K562 (cell line): ENCODE data around the gene SIGLEC15. TPM values are rescaled to one million over a fixed set of nuclear protein-coding genes. Genes with fewer than 3 reads are reported as not detected.

Experiments used
- ATAC-seq: fragments of 200-7000 bp; cut with Tn5 transposase; 3 replicates; pipeline ENCODE4 v1.9.1; 2020; ENCODE audit warnings: moderate library complexity
- BruUV-seq: library from RNA; stranded (reverse); fragments of 400-500 nt; replicated peaks from 2 replicates; lab custom pipeline; 2021; lab: Mats Ljungman, UMichigan
- CTCF ChIA-PET: fragments of 300-600 bp; formaldehyde crosslinking; extraction: SDS; loops from one replicate; lab custom pipeline; 2021; ENCODE audit warnings: low intra/inter-chr PET ratio; lab: Yijun Ruan, JAX
- POLR2A ChIA-PET: fragments of 300-600, 350-650 bp; sonication (Branson Sonifier 250); formaldehyde crosslinking; extraction: SDS; loops from one replicate; lab custom pipeline; 2021; ENCODE audit warnings: antibody characterized with exemption, inconsistent platforms; lab: Yijun Ruan, JAX
- DNase-seq, 4 experiments: peaks; one replicate each; pipeline versions ENCODE4 v3.0.0 to v3.0.0-alpha.2; 2011 to 2018; ENCODE audit warnings: low spot score in 3 of 4, mixed read lengths in 3 of 4; ENCODE audit errors: extremely low read depth in 1 of 4
- FAIRE-seq: peaks from 2 replicates; lab custom pipeline; 2011; peaks lifted over from hg19 to GRCh38; lab: Jason Lieb, UNC
- H2AFZ ChIP-seq: 2 replicates; pipeline ENCODE4 v1.6.0; 2011; ENCODE audit warnings: low read depth, low read length, control low read depth, inconsistent platforms
- H3K27ac ChIP-seq: fragments of 200-600 bp; 3 replicates; pipeline ENCODE4 v1.8.0; 2011; ENCODE audit warnings: low read depth, mild to moderate bottlenecking, control low read depth, inconsistent platforms, low read length, moderate library complexity, mixed read lengths; ENCODE audit errors: extremely low read depth
- H3K27me3 ChIP-seq, 2 experiments: fragments of 300-600 bp in 1 of 2; 2 replicates in 1 of 2; 3 replicates in 1 of 2; pipeline versions ENCODE4 v1.6.0 to v1.8.0; 2011; ENCODE audit warnings: inconsistent platforms in 2 of 2, low read length in 2 of 2, mild to moderate bottlenecking in 1 of 2, mixed read lengths in 1 of 2, moderate library complexity in 1 of 2; ENCODE audit not compliant: control insufficient read depth in 2 of 2, insufficient read depth in 2 of 2
- H3K36me3 ChIP-seq: fragments of 300-600 bp; 3 replicates; pipeline ENCODE4 v1.8.0; 2011; ENCODE audit warnings: mild to moderate bottlenecking, low read length, inconsistent platforms; ENCODE audit not compliant: control insufficient read depth, insufficient read depth
- H3K4me1 ChIP-seq, 2 experiments: fragments of 200-600 bp in 1 of 2; replicated peaks in 1 of 2; 2 replicates in 1 of 2; 3 replicates in 1 of 2; pipeline versions ENCODE4 v1.5.1 to v1.8.0; 2011; ENCODE audit warnings: inconsistent platforms in 2 of 2, low read length in 2 of 2, mild to moderate bottlenecking in 1 of 2, mixed read lengths in 1 of 2, moderate library complexity in 1 of 2; ENCODE audit not compliant: control insufficient read depth in 2 of 2, insufficient read depth in 2 of 2
- H3K4me2 ChIP-seq: 2 replicates; pipeline ENCODE4 v1.6.1; 2011; ENCODE audit warnings: low read length, control low read depth, inconsistent platforms, mixed read lengths; ENCODE audit not compliant: insufficient read depth
- H3K4me3 ChIP-seq: fragments of 200-600 bp; sonication (generic), shearing (Covaris generic); 2 replicates; pipeline ENCODE4 v1.5.1; 2016; ENCODE audit warnings: control low read depth, inconsistent platforms
- H3K79me2 ChIP-seq: fragments of 200-600 bp; 3 replicates; pipeline ENCODE4 v1.8.0; 2011; ENCODE audit warnings: low read length, inconsistent platforms; ENCODE audit not compliant: control insufficient read depth, insufficient read depth
- H3K9ac ChIP-seq, 2 experiments: 2 replicates each; pipeline versions ENCODE4 v1.6.0 to v1.6.1; 2011; ENCODE audit warnings: low read depth in 2 of 2, low read length in 2 of 2, control low read depth in 1 of 2, inconsistent platforms in 1 of 2, mild to moderate bottlenecking in 1 of 2, mixed read lengths in 1 of 2; ENCODE audit not compliant: insufficient read depth in 1 of 2
- H3K9me1 ChIP-seq: one replicate; pipeline ENCODE4 v1.6.0; 2011; ENCODE audit warnings: inconsistent platforms, mild to moderate bottlenecking, low read length, moderate library complexity; ENCODE audit not compliant: control insufficient read depth, insufficient read depth
- H3K9me3 ChIP-seq: replicated peaks from 2 replicates; pipeline ENCODE4 v1.5.1; 2011; ENCODE audit warnings: low read depth, low read length, inconsistent platforms; ENCODE audit not compliant: control insufficient read depth, insufficient read depth
- H4K20me1 ChIP-seq: replicated peaks from 2 replicates; pipeline ENCODE4 v1.6.1; 2011; ENCODE audit warnings: low read length, inconsistent platforms, mixed read lengths; ENCODE audit not compliant: control insufficient read depth, insufficient read depth
- ATF3 ChIP-seq, 2 experiments: fragments of 450-650 bp in 1 of 2; sonication (generic) in 1 of 2; formaldehyde crosslinking in 1 of 2; IDR thresholded peaks in 1 of 2; conservative IDR thresholded peaks in 1 of 2; 2 replicates each; pipeline versions ENCODE4 v1.6.1 to v1.8.1; 2016 to 2023; ENCODE audit warnings: mild to moderate bottlenecking in 2 of 2, moderate library complexity in 2 of 2, inconsistent platforms in 1 of 2, missing genetic modification reagents in 1 of 2
- ELF4 ChIP-seq: fragments of 450-650 bp; formaldehyde crosslinking; IDR thresholded peaks from 2 replicates; pipeline ENCODE4 v1.4.0; 2022; ENCODE audit warnings: missing genetic modification characterization
- FOXP1 ChIP-seq: sonication (generic); formaldehyde crosslinking; IDR thresholded peaks from 2 replicates; pipeline ENCODE4 v1.8.0; 2022; ENCODE audit warnings: mild to moderate bottlenecking, missing genetic modification reagents
- FOXP4 ChIP-seq: sonication (generic); formaldehyde crosslinking; IDR thresholded peaks from 2 replicates; pipeline ENCODE4 v1.8.0; 2022; ENCODE audit warnings: mild to moderate bottlenecking, missing genetic modification reagents, borderline replicate concordance
- JUN ChIP-seq, 2 experiments: sonication (generic) in 1 of 2; formaldehyde crosslinking in 1 of 2; IDR thresholded peaks; 2 replicates each; pipeline versions ENCODE4 v1.6.1 to v1.8.0; 2012 to 2022; ENCODE audit warnings: borderline replicate concordance in 2 of 2, mild to moderate bottlenecking in 2 of 2, improper control_type of control experiment in 1 of 2, low read depth in 1 of 2, low read length in 1 of 2, missing genetic modification reagents in 1 of 2
- MXD1 ChIP-seq: fragments of 250-450 bp; sonication (Bioruptor Pico); IDR thresholded peaks from 2 replicates; pipeline ENCODE4 v1.8.0; 2021; ENCODE audit warnings: borderline replicate concordance, mild to moderate bottlenecking, moderate library complexity; ENCODE audit not compliant: poor library complexity, severe bottlenecking
- NEUROD1 ChIP-seq: fragments of 150-350 bp; IDR thresholded peaks from 2 replicates; pipeline ENCODE4 v1.6.1; 2014; ENCODE audit warnings: borderline replicate concordance, low read length, low read depth; ENCODE audit not compliant: partially characterized antibody
- SOX6 ChIP-seq: fragments of 450-650 bp; IDR thresholded peaks from 2 replicates; pipeline ENCODE4 v1.6.1; 2014; ENCODE audit warnings: mild to moderate bottlenecking
- ZFP30 ChIP-seq: fragments of 250-450 bp; sonication (Bioruptor Pico); IDR thresholded peaks from 2 replicates; pipeline ENCODE4 v1.8.0; 2022; ENCODE audit warnings: moderate library complexity, mild to moderate bottlenecking, inconsistent platforms, borderline replicate concordance
- ZNF124 ChIP-seq: sonication (generic); formaldehyde crosslinking; IDR thresholded peaks from 2 replicates; pipeline ENCODE4 v1.8.1; 2022; ENCODE audit warnings: missing genetic modification reagents
- ZNF561 ChIP-seq: fragments of 450-650 bp; formaldehyde crosslinking; conservative IDR thresholded peaks from 2 replicates; pipeline ENCODE4 v1.4.0; 2020; ENCODE audit warnings: mild to moderate bottlenecking, moderate library complexity
- ZNF699 ChIP-seq: fragments of 250-450 bp; sonication (Bioruptor Pico); IDR thresholded peaks from 2 replicates; pipeline ENCODE4 v1.8.0; 2021; ENCODE audit warnings: mild to moderate bottlenecking, moderate library complexity; ENCODE audit not compliant: insufficient replicate concordance
- ZNF707 ChIP-seq: fragments of 250-450 bp; sonication (Bioruptor Pico); conservative IDR thresholded peaks from 2 replicates; pipeline ENCODE4 v1.8.0; 2022; ENCODE audit warnings: inconsistent platforms, mild to moderate bottlenecking, moderate library complexity
- ZSCAN32 ChIP-seq: fragments of 450-650 bp; formaldehyde crosslinking; IDR thresholded peaks from 2 replicates; pipeline ENCODE4 v1.4.0; 2020; ENCODE audit warnings: mild to moderate bottlenecking, moderate library complexity
- WGBS: fragments of 100-300 bp; shearing (Covaris generic); methylation state at CpG from one replicate; pipeline ENCODE4 v1.1.6; 2016; ENCODE audit warnings: low coverage, mixed read lengths; ENCODE audit not compliant: insufficient coverage; ENCODE audit errors: missing lambda C conversion rate; 5-methylcytosine and 5-hydroxymethylcytosine counted together
- in situ Hi-C: fragments of 300-500 bp; cut with MboI; formaldehyde crosslinking; loops from 4 replicates; pipeline ENCODE4 v1.15.0; 2018; ENCODE audit warnings: inconsistent platforms, mixed read lengths
- intact Hi-C: fragments of 100-400 bp; cut with micrococcal nuclease; formaldehyde crosslinking; loops from 2 replicates; pipeline ENCODE4 v1.14.2; 2022
- polyA plus RNA-seq, 8 experiments: library from polyadenylated mRNA; depleted of rRNA in 4 of 8; stranded (reverse) in 5 of 8; unstranded in 3 of 8; fragments of >200 nt; fragmentation: Nextera tagmentation in 2 of 8; fragmentation: Illumina TruSeq in 1 of 8; extraction: Ambion mirVana in 2 of 8; extraction: Trizol in 1 of 8; gene quantifications; 2 replicates each; pipeline versions ENCODE4 v1.2.1 to v1.2.3, GENCODE V29; 2011 to 2014; ENCODE audit warnings: inconsistent platforms in 1 of 8, missing spikeins in 1 of 8
- total RNA-seq, 7 experiments: library from RNA; depleted of rRNA in 6 of 7; stranded (reverse); fragments of >200 nt in 6 of 7; fragmentation: Illumina TruSeq in 2 of 7; extraction: Trizol in 2 of 7; gene quantifications; 2 replicates each; pipeline versions ENCODE4 v1.2.1 to v1.2.3, GENCODE V29; 2011 to 2021; ENCODE audit warnings: low replicate concordance in 1 of 7
- TF ChIP-seq, protein P1 (sequence below): fragments of 250-450 bp; sonication (Bioruptor Pico); IDR thresholded peaks from 2 replicates; pipeline ENCODE4 v1.8.0; 2022; ENCODE audit warnings: inconsistent platforms, mild to moderate bottlenecking, moderate library complexity, borderline replicate concordance
- TF ChIP-seq, protein P2 (sequence below): IDR thresholded peaks from 2 replicates; pipeline ENCODE4 v1.6.1; 2014; ENCODE audit warnings: antibody characterized with exemption

The SIGLEC15 gene
- total and polyA plus RNA-seq, 9 of the 15 experiments (the other 6 are each of a cell fraction or from before 2014, with no cell fraction given) = not detected

DNA sequence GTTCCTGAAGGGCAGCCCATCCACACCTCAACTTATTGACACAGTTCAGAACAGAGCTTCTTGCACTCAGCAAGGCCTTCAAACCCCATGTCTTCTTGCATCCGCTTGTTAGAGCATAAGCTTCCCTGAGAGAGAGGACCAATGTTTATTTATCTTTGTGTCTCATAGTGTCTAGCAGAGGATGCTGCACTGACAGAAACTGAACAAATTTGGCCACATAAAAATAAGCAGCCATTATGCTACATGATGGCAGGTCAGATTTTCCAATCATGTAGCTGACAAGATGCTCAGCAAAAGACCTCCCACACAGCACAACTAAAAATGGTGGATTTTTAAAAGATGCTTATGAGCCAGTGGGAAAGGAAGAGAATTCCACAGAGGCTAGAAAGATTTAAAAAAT is 38.1 kb upstream of the SIGLEC15 start:
- no TSS peak for BruUV-seq
- DNase-seq (no peak), FAIRE-seq (no peak), ATAC-seq (no peak)
- no peak overlapping the region for H3K4me2 ChIP-seq
- H3K27me3 ChIP-seq = no peaks in the 10 kb centered on the region
- H3K79me2 ChIP-seq = no peaks in the 10 kb centered on the region
- no peaks in the 10 kb centered on the region for H3K4me1 ChIP-seq
- intact Hi-C loops = no loop called here
- H4K20me1 ChIP-seq = no peaks in the 10 kb centered on the region
- no peaks in the 10 kb centered on the region for H3K36me3 ChIP-seq
- H3K4me3 ChIP-seq = no peak overlapping the region
- H2AFZ ChIP-seq = no peak overlapping the region
- no peak overlapping the region for H3K9ac ChIP-seq
- POLR2A ChIA-PET = no interaction called here
- H3K27ac ChIP-seq = no peak overlapping the region
- 29% methylated on average over 1 of the region's 1 CpG for WGBS
- CTCF ChIA-PET = no interaction called here
- no peaks in the 10 kb centered on the region for H3K9me1 ChIP-seq
- no peaks in the 10 kb centered on the region for H3K9me3 ChIP-seq
- in situ Hi-C loops = no loop called here
- TF ChIP-seq ELF4 (CRISPR knock-in tag) = no peak
- TF ChIP-seq ZNF699 = no peak
- TF ChIP-seq NEUROD1 = no peak
- TF ChIP-seq ZNF124 (CRISPR knock-in tag) = no peak
- TF ChIP-seq FOXP4 (CRISPR knock-in tag) = no peak
- no peak for TF ChIP-seq ZFP30 (CRISPR knock-in tag)
- no peak for TF ChIP-seq JUN (IDR thresholded peaks at IDR 0.05; ENCODE audit: borderline replicate concordance, low read depth, low read length)
- TF ChIP-seq JUN (CRISPR knock-in tag; IDR thresholded peaks at IDR 0.05; ENCODE audit: borderline replicate concordance) = no peak
- no peak for TF ChIP-seq MXD1 (CRISPR knock-in tag)
- no peak for TF ChIP-seq ZNF707
- TF ChIP-seq FOXP1 (CRISPR knock-in tag) = no peak
- no peak for TF ChIP-seq ZSCAN32 (CRISPR knock-in tag)
- TF ChIP-seq ZNF561 = no peak
- no peak for TF ChIP-seq ATF3 (IDR thresholded peaks at IDR 0.05)
- TF ChIP-seq ATF3 (CRISPR knock-in tag; conservative IDR thresholded peaks at IDR 0.05) = no peak
- TF ChIP-seq, protein P1, sequence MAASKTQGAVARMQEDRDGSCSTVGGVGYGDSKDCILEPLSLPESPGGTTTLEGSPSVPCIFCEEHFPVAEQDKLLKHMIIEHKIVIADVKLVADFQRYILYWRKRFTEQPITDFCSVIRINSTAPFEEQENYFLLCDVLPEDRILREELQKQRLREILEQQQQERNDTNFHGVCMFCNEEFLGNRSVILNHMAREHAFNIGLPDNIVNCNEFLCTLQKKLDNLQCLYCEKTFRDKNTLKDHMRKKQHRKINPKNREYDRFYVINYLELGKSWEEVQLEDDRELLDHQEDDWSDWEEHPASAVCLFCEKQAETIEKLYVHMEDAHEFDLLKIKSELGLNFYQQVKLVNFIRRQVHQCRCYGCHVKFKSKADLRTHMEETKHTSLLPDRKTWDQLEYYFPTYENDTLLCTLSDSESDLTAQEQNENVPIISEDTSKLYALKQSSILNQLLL (CRISPR knock-in tag) = no peak
- no peak for TF ChIP-seq SOX6
- TF ChIP-seq, protein P2, sequence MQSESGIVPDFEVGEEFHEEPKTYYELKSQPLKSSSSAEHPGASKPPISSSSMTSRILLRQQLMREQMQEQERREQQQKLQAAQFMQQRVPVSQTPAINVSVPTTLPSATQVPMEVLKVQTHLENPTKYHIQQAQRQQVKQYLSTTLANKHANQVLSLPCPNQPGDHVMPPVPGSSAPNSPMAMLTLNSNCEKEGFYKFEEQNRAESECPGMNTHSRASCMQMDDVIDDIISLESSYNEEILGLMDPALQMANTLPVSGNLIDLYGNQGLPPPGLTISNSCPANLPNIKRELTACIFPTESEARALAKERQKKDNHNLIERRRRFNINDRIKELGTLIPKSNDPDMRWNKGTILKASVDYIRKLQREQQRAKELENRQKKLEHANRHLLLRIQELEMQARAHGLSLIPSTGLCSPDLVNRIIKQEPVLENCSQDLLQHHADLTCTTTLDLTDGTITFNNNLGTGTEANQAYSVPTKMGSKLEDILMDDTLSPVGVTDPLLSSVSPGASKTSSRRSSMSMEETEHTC = no peak
